ENCODE data around the gene NMT1.
A peak's percentile ranks its signal among the peaks of the same experiment; 100 is the strongest.

NMT1 gene

GRCh38 chr17:45131616-45132319 lies 70.7 kb downstream of the NMT1 start (continued):
- TF ChIP-seq ZNF501 (tag by site-specific recombination; IDR thresholded peaks at IDR 0.05) = peak; percentile 55; the same call in 1 of the 2 replicates
- TF ChIP-seq PBX3 (CRISPR knock-in tag; IDR thresholded peaks at IDR 0.05) = no peak
- no peak for TF ChIP-seq ZNF514 (tag by site-specific recombination; IDR thresholded peaks at IDR 0.05)
- TF ChIP-seq ZNF544 (tag by site-specific recombination; IDR thresholded peaks at IDR 0.05) = no peak
- peak; percentile 77 for TF ChIP-seq ZNF639 (tag by site-specific recombination; IDR thresholded peaks at IDR 0.05)
- no peak for TF ChIP-seq ZNF510 (tag by site-specific recombination; IDR thresholded peaks at IDR 0.05; ENCODE audit: insufficient replicate concordance)
- TF ChIP-seq SCRT1 (tag by site-specific recombination; IDR thresholded peaks at IDR 0.05; ENCODE audit: borderline replicate concordance) = no peak
- no peak for TF ChIP-seq ZNF518A (tag by site-specific recombination; conservative IDR thresholded peaks at IDR 0.05; ENCODE audit: low read depth)
- no peak for TF ChIP-seq ZNF585B (tag by site-specific recombination; IDR thresholded peaks at IDR 0.05)
- TF ChIP-seq ZNF830 (tag by site-specific recombination; IDR thresholded peaks at IDR 0.05; ENCODE audit: low read depth) = no peak
- TF ChIP-seq HOXD13 (CRISPR knock-in tag; IDR thresholded peaks at IDR 0.05; ENCODE audit: borderline replicate concordance) = no peak
- TF ChIP-seq ZBTB21 (tag by site-specific recombination; IDR thresholded peaks at IDR 0.05) = no peak
- peak; percentile 67 for TF ChIP-seq SP7 (tag by site-specific recombination; IDR thresholded peaks at IDR 0.05)
- no peak for TF ChIP-seq ZNF398 (tag by site-specific recombination; IDR thresholded peaks at IDR 0.05)
- peak; percentile 49; the same call in 1 of the 2 replicates for TF ChIP-seq ZFP69B (tag by site-specific recombination; IDR thresholded peaks at IDR 0.05)
- 0 out of 2 replicates have a peak, but pooled peaks have one; percentile 24 for TF ChIP-seq REPIN1 (tag by site-specific recombination; IDR thresholded peaks at IDR 0.05; ENCODE audit: low read depth)
- peak; percentile 94 for TF ChIP-seq ZBTB8A (tag by site-specific recombination; IDR thresholded peaks at IDR 0.05)
- 0 out of 2 replicates have a peak, but pooled peaks have one; percentile 27 for TF ChIP-seq YY2 (tag by site-specific recombination; IDR thresholded peaks at IDR 0.05)
- TF ChIP-seq ZNF621 (tag by site-specific recombination; IDR thresholded peaks at IDR 0.05) = no peak
- TF ChIP-seq ZNF658 (tag by site-specific recombination; IDR thresholded peaks at IDR 0.05) = no peak
- peak; percentile 53; the same call in 1 of the 2 replicates for TF ChIP-seq ZFP37 (tag by site-specific recombination; IDR thresholded peaks at IDR 0.05)
- TF ChIP-seq ZFP3 (tag by site-specific recombination; IDR thresholded peaks at IDR 0.05; ENCODE audit: low read depth) = no peak
- 0 out of 2 replicates have a peak, but pooled peaks have one; percentile 34 for TF ChIP-seq ZNF610 (tag by site-specific recombination; IDR thresholded peaks at IDR 0.05; ENCODE audit: borderline replicate concordance)
- peak; percentile 41; the same call in 1 of the 2 replicates for TF ChIP-seq WT1 (tag by site-specific recombination; IDR thresholded peaks at IDR 0.05)
- no peak for TF ChIP-seq ZNF473 (tag by site-specific recombination; IDR thresholded peaks at IDR 0.05)
- TF ChIP-seq YY1 (tag by site-specific recombination; IDR thresholded peaks at IDR 0.05) = peak; percentile 60
- TF ChIP-seq GLIS2 (tag by site-specific recombination; IDR thresholded peaks at IDR 0.05) = peak; percentile 93
- TF ChIP-seq SCRT2 (tag by site-specific recombination; IDR thresholded peaks at IDR 0.05) = peak; percentile 26; the same call in 1 of the 2 replicates
- no peak for TF ChIP-seq ZNF292 (tag by site-specific recombination; IDR thresholded peaks at IDR 0.05; ENCODE audit: borderline replicate concordance, low read depth)
- TF ChIP-seq ZNF132 (tag by site-specific recombination; IDR thresholded peaks at IDR 0.05; ENCODE audit: borderline replicate concordance) = no peak

Measured in HEK293 (cell line).